ENCODE data around the gene GMPPA. TPM values are rescaled to one million over a fixed set of nuclear protein-coding genes. Genes with fewer than 3 reads are reported as not detected.

The GMPPA gene
- total and polyA plus RNA-seq, 9 of the 15 experiments (the other 6 are each of a cell fraction or from before 2014, with no cell fraction given), result 7.0 to 101 (median 66.7) TPM

DNA sequence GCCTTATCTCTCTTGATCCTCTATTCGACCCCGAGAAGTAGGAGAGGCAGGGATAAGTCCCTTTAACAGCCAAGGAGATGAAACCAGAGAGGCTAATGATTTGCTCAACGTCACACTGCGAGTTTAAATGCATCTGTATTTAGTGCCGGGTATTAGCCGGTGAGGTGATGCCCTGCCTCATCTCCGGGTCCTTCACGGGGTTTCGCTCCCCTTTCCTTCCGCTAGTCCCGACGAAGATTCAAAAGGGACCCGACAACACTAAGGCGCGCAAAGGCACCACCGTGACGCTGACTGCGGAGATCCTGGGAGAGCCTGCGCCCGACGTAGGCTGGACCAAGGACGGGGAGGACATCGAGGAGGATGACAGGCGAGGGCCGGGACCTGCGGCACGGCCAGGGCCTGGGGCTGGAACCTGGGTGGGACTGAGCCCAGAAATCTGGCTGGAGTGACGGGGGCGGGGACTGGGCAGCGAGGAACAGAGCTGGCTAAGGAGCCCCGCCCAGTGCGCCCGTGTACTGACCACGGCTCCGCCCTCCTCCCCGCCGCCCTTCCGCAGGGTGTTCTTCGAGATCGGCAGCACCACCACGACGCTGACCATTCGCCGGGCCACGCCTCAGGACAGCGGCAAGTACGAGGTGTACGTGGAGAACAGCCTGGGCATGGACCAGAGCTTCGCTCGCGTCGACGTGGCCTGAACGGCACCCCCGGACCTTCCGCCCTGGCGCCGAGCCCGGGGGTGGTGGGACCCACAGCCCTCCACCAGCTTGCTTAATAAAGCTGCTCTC is 1.0 kb upstream of the GMPPA start (continued):
- TF ChIP-seq, protein P1, sequence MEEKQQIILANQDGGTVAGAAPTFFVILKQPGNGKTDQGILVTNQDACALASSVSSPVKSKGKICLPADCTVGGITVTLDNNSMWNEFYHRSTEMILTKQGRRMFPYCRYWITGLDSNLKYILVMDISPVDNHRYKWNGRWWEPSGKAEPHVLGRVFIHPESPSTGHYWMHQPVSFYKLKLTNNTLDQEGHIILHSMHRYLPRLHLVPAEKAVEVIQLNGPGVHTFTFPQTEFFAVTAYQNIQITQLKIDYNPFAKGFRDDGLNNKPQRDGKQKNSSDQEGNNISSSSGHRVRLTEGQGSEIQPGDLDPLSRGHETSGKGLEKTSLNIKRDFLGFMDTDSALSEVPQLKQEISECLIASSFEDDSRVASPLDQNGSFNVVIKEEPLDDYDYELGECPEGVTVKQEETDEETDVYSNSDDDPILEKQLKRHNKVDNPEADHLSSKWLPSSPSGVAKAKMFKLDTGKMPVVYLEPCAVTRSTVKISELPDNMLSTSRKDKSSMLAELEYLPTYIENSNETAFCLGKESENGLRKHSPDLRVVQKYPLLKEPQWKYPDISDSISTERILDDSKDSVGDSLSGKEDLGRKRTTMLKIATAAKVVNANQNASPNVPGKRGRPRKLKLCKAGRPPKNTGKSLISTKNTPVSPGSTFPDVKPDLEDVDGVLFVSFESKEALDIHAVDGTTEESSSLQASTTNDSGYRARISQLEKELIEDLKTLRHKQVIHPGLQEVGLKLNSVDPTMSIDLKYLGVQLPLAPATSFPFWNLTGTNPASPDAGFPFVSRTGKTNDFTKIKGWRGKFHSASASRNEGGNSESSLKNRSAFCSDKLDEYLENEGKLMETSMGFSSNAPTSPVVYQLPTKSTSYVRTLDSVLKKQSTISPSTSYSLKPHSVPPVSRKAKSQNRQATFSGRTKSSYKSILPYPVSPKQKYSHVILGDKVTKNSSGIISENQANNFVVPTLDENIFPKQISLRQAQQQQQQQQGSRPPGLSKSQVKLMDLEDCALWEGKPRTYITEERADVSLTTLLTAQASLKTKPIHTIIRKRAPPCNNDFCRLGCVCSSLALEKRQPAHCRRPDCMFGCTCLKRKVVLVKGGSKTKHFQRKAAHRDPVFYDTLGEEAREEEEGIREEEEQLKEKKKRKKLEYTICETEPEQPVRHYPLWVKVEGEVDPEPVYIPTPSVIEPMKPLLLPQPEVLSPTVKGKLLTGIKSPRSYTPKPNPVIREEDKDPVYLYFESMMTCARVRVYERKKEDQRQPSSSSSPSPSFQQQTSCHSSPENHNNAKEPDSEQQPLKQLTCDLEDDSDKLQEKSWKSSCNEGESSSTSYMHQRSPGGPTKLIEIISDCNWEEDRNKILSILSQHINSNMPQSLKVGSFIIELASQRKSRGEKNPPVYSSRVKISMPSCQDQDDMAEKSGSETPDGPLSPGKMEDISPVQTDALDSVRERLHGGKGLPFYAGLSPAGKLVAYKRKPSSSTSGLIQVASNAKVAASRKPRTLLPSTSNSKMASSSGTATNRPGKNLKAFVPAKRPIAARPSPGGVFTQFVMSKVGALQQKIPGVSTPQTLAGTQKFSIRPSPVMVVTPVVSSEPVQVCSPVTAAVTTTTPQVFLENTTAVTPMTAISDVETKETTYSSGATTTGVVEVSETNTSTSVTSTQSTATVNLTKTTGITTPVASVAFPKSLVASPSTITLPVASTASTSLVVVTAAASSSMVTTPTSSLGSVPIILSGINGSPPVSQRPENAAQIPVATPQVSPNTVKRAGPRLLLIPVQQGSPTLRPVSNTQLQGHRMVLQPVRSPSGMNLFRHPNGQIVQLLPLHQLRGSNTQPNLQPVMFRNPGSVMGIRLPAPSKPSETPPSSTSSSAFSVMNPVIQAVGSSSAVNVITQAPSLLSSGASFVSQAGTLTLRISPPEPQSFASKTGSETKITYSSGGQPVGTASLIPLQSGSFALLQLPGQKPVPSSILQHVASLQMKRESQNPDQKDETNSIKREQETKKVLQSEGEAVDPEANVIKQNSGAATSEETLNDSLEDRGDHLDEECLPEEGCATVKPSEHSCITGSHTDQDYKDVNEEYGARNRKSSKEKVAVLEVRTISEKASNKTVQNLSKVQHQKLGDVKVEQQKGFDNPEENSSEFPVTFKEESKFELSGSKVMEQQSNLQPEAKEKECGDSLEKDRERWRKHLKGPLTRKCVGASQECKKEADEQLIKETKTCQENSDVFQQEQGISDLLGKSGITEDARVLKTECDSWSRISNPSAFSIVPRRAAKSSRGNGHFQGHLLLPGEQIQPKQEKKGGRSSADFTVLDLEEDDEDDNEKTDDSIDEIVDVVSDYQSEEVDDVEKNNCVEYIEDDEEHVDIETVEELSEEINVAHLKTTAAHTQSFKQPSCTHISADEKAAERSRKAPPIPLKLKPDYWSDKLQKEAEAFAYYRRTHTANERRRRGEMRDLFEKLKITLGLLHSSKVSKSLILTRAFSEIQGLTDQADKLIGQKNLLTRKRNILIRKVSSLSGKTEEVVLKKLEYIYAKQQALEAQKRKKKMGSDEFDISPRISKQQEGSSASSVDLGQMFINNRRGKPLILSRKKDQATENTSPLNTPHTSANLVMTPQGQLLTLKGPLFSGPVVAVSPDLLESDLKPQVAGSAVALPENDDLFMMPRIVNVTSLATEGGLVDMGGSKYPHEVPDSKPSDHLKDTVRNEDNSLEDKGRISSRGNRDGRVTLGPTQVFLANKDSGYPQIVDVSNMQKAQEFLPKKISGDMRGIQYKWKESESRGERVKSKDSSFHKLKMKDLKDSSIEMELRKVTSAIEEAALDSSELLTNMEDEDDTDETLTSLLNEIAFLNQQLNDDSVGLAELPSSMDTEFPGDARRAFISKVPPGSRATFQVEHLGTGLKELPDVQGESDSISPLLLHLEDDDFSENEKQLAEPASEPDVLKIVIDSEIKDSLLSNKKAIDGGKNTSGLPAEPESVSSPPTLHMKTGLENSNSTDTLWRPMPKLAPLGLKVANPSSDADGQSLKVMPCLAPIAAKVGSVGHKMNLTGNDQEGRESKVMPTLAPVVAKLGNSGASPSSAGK (IDR thresholded peaks at IDR 0.05), result peak; percentile 84
- TF ChIP-seq, protein P2, sequence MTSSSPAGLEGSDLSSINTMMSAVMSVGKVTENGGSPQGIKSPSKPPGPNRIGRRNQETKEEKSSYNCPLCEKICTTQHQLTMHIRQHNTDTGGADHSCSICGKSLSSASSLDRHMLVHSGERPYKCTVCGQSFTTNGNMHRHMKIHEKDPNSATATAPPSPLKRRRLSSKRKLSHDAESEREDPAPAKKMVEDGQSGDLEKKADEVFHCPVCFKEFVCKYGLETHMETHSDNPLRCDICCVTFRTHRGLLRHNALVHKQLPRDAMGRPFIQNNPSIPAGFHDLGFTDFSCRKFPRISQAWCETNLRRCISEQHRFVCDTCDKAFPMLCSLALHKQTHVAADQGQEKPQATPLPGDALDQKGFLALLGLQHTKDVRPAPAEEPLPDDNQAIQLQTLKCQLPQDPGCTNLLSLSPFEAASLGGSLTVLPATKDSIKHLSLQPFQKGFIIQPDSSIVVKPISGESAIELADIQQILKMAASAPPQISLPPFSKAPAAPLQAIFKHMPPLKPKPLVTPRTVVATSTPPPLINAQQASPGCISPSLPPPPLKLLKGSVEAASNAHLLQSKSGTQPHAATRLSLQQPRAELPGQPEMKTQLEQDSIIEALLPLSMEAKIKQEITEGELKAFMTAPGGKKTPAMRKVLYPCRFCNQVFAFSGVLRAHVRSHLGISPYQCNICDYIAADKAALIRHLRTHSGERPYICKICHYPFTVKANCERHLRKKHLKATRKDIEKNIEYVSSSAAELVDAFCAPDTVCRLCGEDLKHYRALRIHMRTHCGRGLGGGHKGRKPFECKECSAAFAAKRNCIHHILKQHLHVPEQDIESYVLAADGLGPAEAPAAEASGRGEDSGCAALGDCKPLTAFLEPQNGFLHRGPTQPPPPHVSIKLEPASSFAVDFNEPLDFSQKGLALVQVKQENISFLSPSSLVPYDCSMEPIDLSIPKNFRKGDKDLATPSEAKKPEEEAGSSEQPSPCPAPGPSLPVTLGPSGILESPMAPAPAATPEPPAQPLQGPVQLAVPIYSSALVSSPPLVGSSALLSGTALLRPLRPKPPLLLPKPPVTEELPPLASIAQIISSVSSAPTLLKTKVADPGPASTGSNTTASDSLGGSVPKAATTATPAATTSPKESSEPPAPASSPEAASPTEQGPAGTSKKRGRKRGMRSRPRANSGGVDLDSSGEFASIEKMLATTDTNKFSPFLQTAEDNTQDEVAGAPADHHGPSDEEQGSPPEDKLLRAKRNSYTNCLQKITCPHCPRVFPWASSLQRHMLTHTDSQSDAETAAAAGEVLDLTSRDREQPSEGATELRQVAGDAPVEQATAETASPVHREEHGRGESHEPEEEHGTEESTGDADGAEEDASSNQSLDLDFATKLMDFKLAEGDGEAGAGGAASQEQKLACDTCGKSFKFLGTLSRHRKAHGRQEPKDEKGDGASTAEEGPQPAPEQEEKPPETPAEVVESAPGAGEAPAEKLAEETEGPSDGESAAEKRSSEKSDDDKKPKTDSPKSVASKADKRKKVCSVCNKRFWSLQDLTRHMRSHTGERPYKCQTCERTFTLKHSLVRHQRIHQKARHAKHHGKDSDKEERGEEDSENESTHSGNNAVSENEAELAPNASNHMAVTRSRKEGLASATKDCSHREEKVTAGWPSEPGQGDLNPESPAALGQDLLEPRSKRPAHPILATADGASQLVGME (CRISPR knock-in tag; IDR thresholded peaks at IDR 0.05), result no peak
- TF ChIP-seq, protein P3, sequence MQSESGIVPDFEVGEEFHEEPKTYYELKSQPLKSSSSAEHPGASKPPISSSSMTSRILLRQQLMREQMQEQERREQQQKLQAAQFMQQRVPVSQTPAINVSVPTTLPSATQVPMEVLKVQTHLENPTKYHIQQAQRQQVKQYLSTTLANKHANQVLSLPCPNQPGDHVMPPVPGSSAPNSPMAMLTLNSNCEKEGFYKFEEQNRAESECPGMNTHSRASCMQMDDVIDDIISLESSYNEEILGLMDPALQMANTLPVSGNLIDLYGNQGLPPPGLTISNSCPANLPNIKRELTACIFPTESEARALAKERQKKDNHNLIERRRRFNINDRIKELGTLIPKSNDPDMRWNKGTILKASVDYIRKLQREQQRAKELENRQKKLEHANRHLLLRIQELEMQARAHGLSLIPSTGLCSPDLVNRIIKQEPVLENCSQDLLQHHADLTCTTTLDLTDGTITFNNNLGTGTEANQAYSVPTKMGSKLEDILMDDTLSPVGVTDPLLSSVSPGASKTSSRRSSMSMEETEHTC (IDR thresholded peaks at IDR 0.05), result no peak
- TF ChIP-seq TAL1 (IDR thresholded peaks at IDR 0.05) (no peak), FUS (optimal IDR thresholded peaks at IDR 0.05; ENCODE audit: low read depth, low read length) (no peak), ZNF75A (CRISPR knock-in tag; IDR thresholded peaks at IDR 0.05) (no peak), JUNB (CRISPR knock-in tag; conservative IDR thresholded peaks at IDR 0.05) (no peak), SAFB2 (IDR thresholded peaks at IDR 0.05; ENCODE audit: borderline replicate concordance, low read depth, low read length, severe bottlenecking) (no peak)

Measured in K562 (cell line).